K562 (cell line): ENCODE data around the gene GPSM3. TPM values are rescaled to one million over a fixed set of nuclear protein-coding genes. Genes with fewer than 3 reads are reported as not detected.

Source experiments
- CC2D1A ChIP-seq: fragments of 450-650 bp; IDR thresholded peaks from 2 replicates; pipeline ENCODE4 v1.6.1; 2017; ENCODE audit warnings: mild to moderate bottlenecking
- CREB5 ChIP-seq: fragments of 250-450 bp; sonication (Bioruptor Pico); IDR thresholded peaks from 2 replicates; pipeline ENCODE4 v1.5.0; 2020; ENCODE audit warnings: mild to moderate bottlenecking
- E2F1 ChIP-seq: sonication (generic); formaldehyde crosslinking; IDR thresholded peaks from 2 replicates; pipeline ENCODE4 v1.8.1; 2023; ENCODE audit warnings: mild to moderate bottlenecking, missing genetic modification reagents, moderate library complexity
- KAT8 ChIP-seq: fragments of 450-650 bp; IDR thresholded peaks from 2 replicates; pipeline ENCODE4 v1.6.1; 2016; ENCODE audit warnings: low read depth, mild to moderate bottlenecking
- NKRF ChIP-seq: fragments of 450-650 bp; IDR thresholded peaks from 2 replicates; pipeline ENCODE4 v1.6.1; 2016; ENCODE audit warnings: borderline replicate concordance
- NR2C1 ChIP-seq, 2 experiments: fragments of 450-650 bp; IDR thresholded peaks; 2 replicates each; pipeline ENCODE4 v1.6.1; 2017; ENCODE audit warnings: mild to moderate bottlenecking in 2 of 2, antibody characterized with exemption in 1 of 2, inconsistent platforms in 1 of 2, missing compliant biosample characterization in 1 of 2, missing genetic modification characterization in 1 of 2
- PHB ChIP-seq: fragments of 250-450 bp; sonication (Bioruptor Pico); IDR thresholded peaks from 2 replicates; pipeline ENCODE4 v1.5.0; 2021
- PKNOX1 ChIP-seq: fragments of 450-650 bp; IDR thresholded peaks from 2 replicates; pipeline ENCODE4 v1.6.1; 2016
- RBM15 ChIP-seq: fragments of 200-400 bp; formaldehyde crosslinking; IDR thresholded peaks from 2 replicates; pipeline ENCODE4 v1.6.1; 2018; ENCODE audit warnings: mild to moderate bottlenecking, low read length, moderate library complexity; ENCODE audit not compliant: insufficient read depth
- SRSF3 ChIP-seq: fragments of 200-400 bp; formaldehyde crosslinking; IDR thresholded peaks from 2 replicates; pipeline ENCODE4 v1.6.1; 2016; ENCODE audit warnings: mild to moderate bottlenecking, low read length, moderate library complexity; ENCODE audit not compliant: insufficient read depth
- STAT6 ChIP-seq: sonication (generic); formaldehyde crosslinking; IDR thresholded peaks from 2 replicates; pipeline ENCODE4 v1.8.1; 2023; ENCODE audit warnings: mild to moderate bottlenecking, missing genetic modification reagents
- TEAD2 ChIP-seq: fragments of 450-650 bp; IDR thresholded peaks from 2 replicates; pipeline ENCODE4 v1.6.1; 2016; ENCODE audit warnings: missing genetic modification characterization, control low read depth, missing compliant biosample characterization
- WHSC1 ChIP-seq: IDR thresholded peaks from one replicate; pipeline ENCODE4 v1.6.1; 2012; ENCODE audit warnings: low read length, control low read depth, inconsistent platforms
- ZBTB2 ChIP-seq: fragments of 450-650 bp; IDR thresholded peaks from 2 replicates; pipeline ENCODE4 v1.6.1; 2016; ENCODE audit warnings: antibody characterized with exemption
- ZBTB8A ChIP-seq: fragments of 450-650 bp; IDR thresholded peaks from 2 replicates; pipeline ENCODE4 v1.6.1; 2018; ENCODE audit warnings: mild to moderate bottlenecking, moderate library complexity; ENCODE audit not compliant: partially characterized antibody
- ZNF224 ChIP-seq: sonication (generic); formaldehyde crosslinking; IDR thresholded peaks from 2 replicates; pipeline ENCODE4 v1.8.0; 2022; ENCODE audit warnings: mild to moderate bottlenecking, missing genetic modification reagents
- ZNF232 ChIP-seq: sonication (generic); formaldehyde crosslinking; IDR thresholded peaks from 2 replicates; pipeline ENCODE4 v1.8.0; 2022; ENCODE audit warnings: mild to moderate bottlenecking, missing genetic modification reagents
- ZNF347 ChIP-seq: fragments of 450-650 bp; formaldehyde crosslinking; IDR thresholded peaks from 2 replicates; pipeline ENCODE4 v1.4.0; 2020; ENCODE audit warnings: low read depth, mild to moderate bottlenecking, moderate library complexity
- polyA plus RNA-seq, 8 experiments: library from polyadenylated mRNA; depleted of rRNA in 4 of 8; stranded (reverse) in 5 of 8; unstranded in 3 of 8; fragments of >200 nt; fragmentation: Nextera tagmentation in 2 of 8; fragmentation: Illumina TruSeq in 1 of 8; extraction: Ambion mirVana in 2 of 8; extraction: Trizol in 1 of 8; gene quantifications; 2 replicates each; pipeline versions ENCODE4 v1.2.1 to v1.2.3, GENCODE V29; 2011 to 2014; ENCODE audit warnings: inconsistent platforms in 1 of 8, missing spikeins in 1 of 8
- total RNA-seq, 7 experiments: library from RNA; depleted of rRNA in 6 of 7; stranded (reverse); fragments of >200 nt in 6 of 7; fragmentation: Illumina TruSeq in 2 of 7; extraction: Trizol in 2 of 7; gene quantifications; 2 replicates each; pipeline versions ENCODE4 v1.2.1 to v1.2.3, GENCODE V29; 2011 to 2021; ENCODE audit warnings: low replicate concordance in 1 of 7

GPSM3 gene
- total and polyA plus RNA-seq, 9 of the 15 experiments (the other 6 are each of a cell fraction or from before 2014, with no cell fraction given) = 5.3 to 42.6 (median 24.4) TPM

- TF ChIP-seq STAT6 (no peak; the same call in 1 of the 2 replicates), CREB5 (CRISPR knock-in tag) (no peak), NR2C1 (IDR thresholded peaks at IDR 0.05) (no peak; the same call in 1 of the 2 replicates), NR2C1 (tag; IDR thresholded peaks at IDR 0.05) (peak; percentile 33; the same call in 1 of the 2 replicates), SRSF3 (no peak), WHSC1 (no peak), TEAD2 (tag) (no peak), ZBTB2 (peak; percentile 87), RBM15 (no peak), ZNF347 (CRISPR knock-in tag) (no peak), KAT8 (no peak), NKRF (no peak), ZNF232 (CRISPR knock-in tag) (no peak), PKNOX1 (peak; percentile 100), PHB (no peak), ZBTB8A (no peak), CC2D1A (no peak), ZNF224 (CRISPR knock-in tag) (no peak), E2F1 (CRISPR knock-in tag) (peak; percentile 87; the same call in 1 of the 2 replicates)
Observed at GRCh38 chr6:32177788-32178546, 14.5 kb downstream of the GPSM3 start, which contains the start of gene RNF5 (continued).
